HCT116 (cell line): ENCODE data around the gene PBX1. TPM values are rescaled to one million over a fixed set of nuclear protein-coding genes. Genes with fewer than 3 reads are reported as not detected.

Experiments
- ATAC-seq: fragments of 200-7000 bp; cut with Tn5 transposase; 2 replicates; pipeline ENCODE4 v1.9.1; 2020; ENCODE audit warnings: mild to moderate bottlenecking, moderate library complexity
- BruUV-seq: library from RNA; stranded (reverse); fragments of 400-500 nt; replicated peaks from 2 replicates; lab custom pipeline; 2021; lab: Mats Ljungman, UMichigan
- CTCF ChIA-PET: fragments of 300-600 bp; sonication (Branson Sonifier 250); formaldehyde crosslinking; loops from one replicate; lab custom pipeline; 2021; ENCODE audit warnings: antibody characterized with exemption; lab: Charles Lee
- POLR2A ChIA-PET: fragments of 300-600, 350-600 bp; sonication (Branson Sonifier 250); formaldehyde crosslinking; loops from one replicate; lab custom pipeline; 2021; ENCODE audit warnings: antibody characterized with exemption; lab: Charles Lee
- RAD21 ChIA-PET, 2 experiments: fragments of 300-600 bp; sonication (Branson Sonifier 250); formaldehyde crosslinking; loops; one replicate each; lab custom pipeline; 2023; ENCODE audit warnings: low total read pairs in 2 of 2; ENCODE audit not compliant: uncharacterized antibody in 2 of 2, unreplicated experiment in 2 of 2, low non-redundant PET in 1 of 2; lab: Charles Lee
- DNase-seq: peaks from one replicate; pipeline ENCODE4 v3.0.0-alpha.2; 2010; ENCODE audit warnings: low read depth, low spot score
- H2AFZ ChIP-seq: fragments of 200-600 bp; shearing (Covaris generic), sonication (generic); 2 replicates; pipeline ENCODE4 v1.6.1; 2017; ENCODE audit warnings: low read depth, mixed run types, mixed read lengths, antibody characterized with exemption, low read length; ENCODE audit not compliant: poor library complexity, severe bottlenecking
- H3K27ac ChIP-seq: 2 replicates; pipeline ENCODE4 v1.5.1; 2012; ENCODE audit warnings: low read depth, low read length
- H3K27me3 ChIP-seq: fragments of 200-600 bp; sonication (generic); 2 replicates; pipeline ENCODE4 v1.6.1; 2016; ENCODE audit warnings: mixed run types, low read length, mixed read lengths; ENCODE audit not compliant: insufficient read depth
- H3K36me3 ChIP-seq, 2 experiments: fragments of 200-500 bp in 1 of 2; fragments of 200-600 bp in 1 of 2; sonication (Bioruptor generic) in 1 of 2; sonication (generic) in 1 of 2; 2 replicates each; pipeline versions ENCODE4 v1.5.1 to v1.6.1; 2014 to 2016; ENCODE audit warnings: low read length in 2 of 2, inconsistent platforms in 1 of 2, mixed read lengths in 1 of 2, mixed run types in 1 of 2; ENCODE audit not compliant: insufficient read depth in 2 of 2, control insufficient read depth in 1 of 2
- H3K4me1 ChIP-seq, 2 experiments: fragments of 200-600 bp in 1 of 2; sonication (generic) in 1 of 2; 2 replicates each; pipeline versions ENCODE4 v1.5.1 to v1.6.1; 2012 to 2017; ENCODE audit warnings: low read length in 2 of 2, inconsistent platforms in 1 of 2, mild to moderate bottlenecking in 1 of 2, mixed read lengths in 1 of 2, mixed run types in 1 of 2, moderate library complexity in 1 of 2; ENCODE audit not compliant: insufficient read depth in 2 of 2, control insufficient read depth in 1 of 2
- H3K4me2 ChIP-seq: fragments of 200-600 bp; sonication (generic); 2 replicates; pipeline ENCODE4 v1.6.1; 2017; ENCODE audit warnings: mixed run types, low read length, mixed read lengths
- H3K4me3 ChIP-seq, 2 experiments: fragments of 200-600 bp in 1 of 2; sonication (generic) in 1 of 2; replicated peaks in 1 of 2; 2 replicates each; pipeline ENCODE4 v1.5.1; 2011 to 2016; ENCODE audit warnings: low read length in 2 of 2, control low read depth in 1 of 2, low read depth in 1 of 2, mild to moderate bottlenecking in 1 of 2, mixed read lengths in 1 of 2, mixed run types in 1 of 2
- H3K79me2 ChIP-seq: fragments of 200-600 bp; sonication (generic); 2 replicates; pipeline ENCODE4 v1.6.1; 2017; ENCODE audit warnings: mild to moderate bottlenecking, mixed run types, low read length, moderate library complexity, mixed read lengths; ENCODE audit not compliant: insufficient read depth
- H3K9ac ChIP-seq: fragments of 200-600 bp; sonication (generic); 2 replicates; pipeline ENCODE4 v1.6.1; 2016; ENCODE audit warnings: low read length, mixed read lengths
- H3K9me2 ChIP-seq: fragments of 200-600 bp; sonication (generic), shearing (Covaris generic); 2 replicates; pipeline ENCODE4 v1.6.1; 2017; ENCODE audit warnings: mixed run types, mild to moderate bottlenecking, moderate library complexity; ENCODE audit not compliant: insufficient read depth
- H3K9me3 ChIP-seq, 2 experiments: fragments of 200-500 bp in 1 of 2; fragments of 200-600 bp in 1 of 2; sonication (Bioruptor generic) in 1 of 2; sonication (generic) in 1 of 2; 2 replicates each; pipeline ENCODE4 v1.6.1; 2014 to 2017; ENCODE audit warnings: low read length in 2 of 2, mixed read lengths in 2 of 2, inconsistent platforms in 1 of 2, low read depth in 1 of 2, mild to moderate bottlenecking in 1 of 2, mixed run types in 1 of 2, moderate library complexity in 1 of 2; ENCODE audit not compliant: control insufficient read depth in 1 of 2, insufficient read depth in 1 of 2
- H4K20me1 ChIP-seq: fragments of 200-600 bp; sonication (generic), shearing (Covaris generic); 2 replicates; pipeline ENCODE4 v1.6.1; 2017; ENCODE audit warnings: mixed run types, mild to moderate bottlenecking, moderate library complexity; ENCODE audit not compliant: insufficient read depth
- CBX3 ChIP-seq: IDR thresholded peaks from 2 replicates; pipeline ENCODE4 v1.6.1; 2012; ENCODE audit warnings: low read depth
- CEBPB ChIP-seq: IDR thresholded peaks from 2 replicates; pipeline ENCODE4 v1.6.1; 2012; ENCODE audit warnings: low read depth
- CTCF ChIP-seq, 3 experiments: fragments of 200-600 bp in 1 of 3; sonication (generic) in 1 of 3; IDR thresholded peaks in 2 of 3; conservative IDR thresholded peaks in 1 of 3; 2 replicates each; pipeline ENCODE4 v1.5.1; 2012 to 2017; ENCODE audit warnings: low read depth in 2 of 3, low read length in 2 of 3, antibody characterized with exemption in 1 of 3, borderline replicate concordance in 1 of 3, control low read depth in 1 of 3, mild to moderate bottlenecking in 1 of 3, mixed read lengths in 1 of 3, mixed run types in 1 of 3, moderate library complexity in 1 of 3; ENCODE audit not compliant: insufficient read depth in 1 of 3
- EGR1 ChIP-seq: IDR thresholded peaks from 2 replicates; pipeline ENCODE4 v1.6.1; 2012; ENCODE audit warnings: low read depth
- ELF1 ChIP-seq: IDR thresholded peaks from 2 replicates; pipeline ENCODE4 v1.6.1; 2012; ENCODE audit warnings: low read depth, borderline replicate concordance
- EZH2 ChIP-seq: fragments of 200-600 bp; sonication (generic); IDR thresholded peaks from 2 replicates; pipeline ENCODE4 v1.6.1; 2017; ENCODE audit warnings: antibody characterized with exemption, mixed run types
- EZH2phosphoT487 ChIP-seq: fragments of 200-600 bp; IDR thresholded peaks from 2 replicates; pipeline ENCODE4 v1.6.1; 2018; ENCODE audit warnings: antibody characterized with exemption, borderline replicate concordance
- FOSL1 ChIP-seq: IDR thresholded peaks from 2 replicates; pipeline ENCODE4 v1.6.1; 2012; ENCODE audit warnings: low read depth
- MAX ChIP-seq: IDR thresholded peaks from 2 replicates; pipeline ENCODE4 v1.6.1; 2012
- POLR2A ChIP-seq: IDR thresholded peaks from 2 replicates; pipeline ENCODE4 v1.7.0; 2011; ENCODE audit warnings: borderline replicate concordance; ENCODE audit not compliant: insufficient read depth, insufficient read length; ENCODE audit errors: extremely low read depth
- POLR2AphosphoS5 ChIP-seq: IDR thresholded peaks from 2 replicates; pipeline ENCODE4 v1.6.1; 2011; ENCODE audit warnings: mild to moderate bottlenecking, low read depth, low read length, moderate library complexity
- RAD21 ChIP-seq: IDR thresholded peaks from 2 replicates; pipeline ENCODE4 v1.6.1; 2012; ENCODE audit warnings: low read depth, mild to moderate bottlenecking
- REST ChIP-seq: IDR thresholded peaks from 2 replicates; pipeline ENCODE4 v1.6.1; 2012; ENCODE audit warnings: low read depth
- SIN3A ChIP-seq: IDR thresholded peaks from 2 replicates; pipeline ENCODE4 v1.6.1; 2012; ENCODE audit warnings: low read depth
- SP1 ChIP-seq: IDR thresholded peaks from 2 replicates; pipeline ENCODE4 v1.6.1; 2012; ENCODE audit warnings: low read depth
- SRF ChIP-seq: IDR thresholded peaks from 2 replicates; pipeline ENCODE4 v1.6.1; 2012; ENCODE audit warnings: low read depth
- TCF7L2 ChIP-seq: IDR thresholded peaks from 2 replicates; pipeline ENCODE4 v1.7.0; 2011; ENCODE audit warnings: borderline replicate concordance, inconsistent platforms; ENCODE audit not compliant: insufficient read depth, insufficient read length; ENCODE audit errors: extremely low read depth
- YY1 ChIP-seq: IDR thresholded peaks from 2 replicates; pipeline ENCODE4 v1.6.1; 2011; ENCODE audit warnings: low read length, low read depth, moderate library complexity, mild to moderate bottlenecking; ENCODE audit not compliant: insufficient replicate concordance; ENCODE audit errors: extremely low read depth
- ZFX ChIP-seq: fragments of 450-650 bp; IDR thresholded peaks from 2 replicates; pipeline ENCODE4 v1.6.1; 2017
- intact Hi-C: fragments of 100-400 bp; cut with micrococcal nuclease; formaldehyde crosslinking; loops from 2 replicates; pipeline ENCODE4 v1.10.0; 2022
- total RNA-seq: library from RNA; stranded (reverse); gene quantifications from one replicate; pipeline ENCODE4 v1.2.1, GENCODE V29; 2021; ENCODE audit not compliant: unreplicated experiment

Gene PBX1
- total RNA-seq, 1 experiment from 2014 or later: 29.6 TPM

GRCh38 chr1:164688791-164689190 is 129.8 kb downstream of the PBX1 start:
- ChIA-PET CTCF (interaction anchor here (1.3 kb wide), 1 partner anchor 15 kb away, joined by 3 read pairs; no protein-coding TSS in a partner anchor), RAD21 (no interaction called here), POLR2A (no interaction called here)
- intact Hi-C loops: no loop called here
- no peak overlapping the region for H3K27ac ChIP-seq
- no peak overlapping the region for H2AFZ ChIP-seq
- no peaks in the 10 kb centered on the region for H3K36me3 ChIP-seq
- no peak overlapping the region for H3K9ac ChIP-seq
- no TSS peak for BruUV-seq
- no peak for TF ChIP-seq CTCF (IDR thresholded peaks at IDR 0.05 in 2 of 3, conservative IDR thresholded peaks at IDR 0.05 in 1 of 3; ENCODE audit: borderline replicate concordance in 1 of 3, insufficient read depth in 1 of 3, low read depth in 2 of 3, low read length in 2 of 3)
- TF ChIP-seq FOSL1: no peak
- no peak for TF ChIP-seq MAX
- no peak for TF ChIP-seq RAD21
- no peak for TF ChIP-seq SP1
- no peak for TF ChIP-seq EZH2
- TF ChIP-seq SIN3A: no peak
- no peak for TF ChIP-seq REST
- TF ChIP-seq POLR2A: no peak
- TF ChIP-seq ZFX: no peak
- TF ChIP-seq ELF1: no peak
- TF ChIP-seq CBX3: no peak
- TF ChIP-seq EZH2phosphoT487: no peak
- TF ChIP-seq EGR1: no peak
- no peak for TF ChIP-seq CEBPB
- TF ChIP-seq TCF7L2: no peak
- no peak for TF ChIP-seq POLR2AphosphoS5
- TF ChIP-seq YY1: no peak
- no peak for TF ChIP-seq SRF
- H3K9me3 ChIP-seq: no peaks in the 10 kb centered on the region
- peaks cover 26 to 27% of the 10 kb centered on the region in 2 experiments for H3K4me1 ChIP-seq
- no peak overlapping the region for H3K4me2 ChIP-seq
- no peaks in the 10 kb centered on the region for H3K27me3 ChIP-seq
- no peak for DNase-seq
- H3K9me2 ChIP-seq: no peaks in the 10 kb centered on the region
- H4K20me1 ChIP-seq: no peaks in the 10 kb centered on the region
- H3K79me2 ChIP-seq: no peaks in the 10 kb centered on the region
- no peak overlapping the region for H3K4me3 ChIP-seq
- no peak for ATAC-seq
